DMS53 (cell line): ENCODE measurements around the gene NKAIN2.
A peak's percentile ranks its signal among the peaks of the same experiment; 100 is the strongest.
"Not testable (repeated sequence)": the region's sequence is repeated elsewhere in the genome, so short reads cannot be mapped to it uniquely, and the experiment has no call there.

Experiments
- DNase-seq: peaks from one replicate; lab custom pipeline; 2025; lab: John Stamatoyannopoulos, UW

The NKAIN2 gene

GRCh38 chr6:124688369-124688768 is 884.7 kb downstream of the NKAIN2 start:
- DNase-seq, result no peak

GRCh38 chr6:124694139-124694705 is 890.6 kb downstream of the NKAIN2 start:
- peak; percentile 64 for DNase-seq

- DNase-seq, result no peak
Measured at GRCh38 chr6:124699038-124699437, 895.4 kb downstream of the NKAIN2 start.

- DNase-seq, result no peak
Measured at GRCh38 chr6:124703541-124703940, 899.9 kb downstream of the NKAIN2 start.

GRCh38 chr6:124712532-124712931 is 908.9 kb downstream of the NKAIN2 start:
- DNase-seq, result peak; percentile 62

- DNase-seq, result no peak
Measured at GRCh38 chr6:124714728-124715127, 911.1 kb downstream of the NKAIN2 start.

GRCh38 chr6:124719913-124720312 is 916.2 kb downstream of the NKAIN2 start:
- DNase-seq, result no peak

GRCh38 chr6:124721331-124721730 is 917.7 kb downstream of the NKAIN2 start:
- DNase-seq, result no peak

GRCh38 chr6:124722141-124722878 is 918.6 kb downstream of the NKAIN2 start:
- no peak for DNase-seq

- DNase-seq, result no peak
Measured at GRCh38 chr6:124723671-124724070, 920.0 kb downstream of the NKAIN2 start.

- not testable (repeated sequence) for DNase-seq
Measured at GRCh38 chr6:124737804-124738203, 934.1 kb downstream of the NKAIN2 start.

- DNase-seq, result no peak
Measured at GRCh38 chr6:124738482-124738881, 934.8 kb downstream of the NKAIN2 start.

GRCh38 chr6:124741341-124741740 is 937.7 kb downstream of the NKAIN2 start:
- no peak for DNase-seq

- no peak for DNase-seq
Measured at GRCh38 chr6:124742971-124743370, 939.3 kb downstream of the NKAIN2 start.

- DNase-seq, result no peak
Measured at GRCh38 chr6:124743420-124743819, 939.8 kb downstream of the NKAIN2 start.

GRCh38 chr6:124747349-124747748 is 943.7 kb downstream of the NKAIN2 start:
- no peak for DNase-seq

GRCh38 chr6:124748778-124749177 is 945.1 kb downstream of the NKAIN2 start:
- DNase-seq, result no peak

GRCh38 chr6:124753001-124753400 is 949.3 kb downstream of the NKAIN2 start:
- DNase-seq, result no peak

- no peak for DNase-seq
Measured at GRCh38 chr6:124753562-124754105, 950.0 kb downstream of the NKAIN2 start.

- DNase-seq, result no peak
Measured at GRCh38 chr6:124755321-124755720, 951.7 kb downstream of the NKAIN2 start.

GRCh38 chr6:124757560-124757959 is 953.9 kb downstream of the NKAIN2 start:
- DNase-seq, result no peak

- no peak for DNase-seq
Measured at GRCh38 chr6:124758663-124759062, 955.0 kb downstream of the NKAIN2 start.

GRCh38 chr6:124765280-124765679 is 961.6 kb downstream of the NKAIN2 start:
- DNase-seq, result no peak

GRCh38 chr6:124768224-124768623 is 964.6 kb downstream of the NKAIN2 start:
- DNase-seq, result no peak
